DND-41 (cell line): ENCODE data around the gene CRACR2B.

Experiments
- ATAC-seq: fragments of 200-7000 bp; cut with Tn5 transposase; 3 replicates; pipeline ENCODE4 v1.9.1; 2021; ENCODE audit warnings: low read depth; ENCODE audit not compliant: insufficient read depth
- DNase-seq: peaks from one replicate; pipeline ENCODE4 v3.0.0-alpha.2; 2020
- H2AFZ ChIP-seq: 2 replicates; pipeline ENCODE4 v1.6.0; 2012; ENCODE audit warnings: low read depth, low read length
- H3K27ac ChIP-seq: 2 replicates; pipeline ENCODE4 v1.5.1; 2012; ENCODE audit warnings: low read length, inconsistent platforms
- H3K27me3 ChIP-seq: fragments of 200-600 bp; sonication (generic); 2 replicates; pipeline ENCODE4 v1.6.0; 2012; ENCODE audit warnings: low read length, mild to moderate bottlenecking, inconsistent platforms; ENCODE audit not compliant: insufficient read depth, poor library complexity
- H3K36me3 ChIP-seq: 2 replicates; pipeline ENCODE4 v1.5.1; 2012; ENCODE audit warnings: low read length, inconsistent platforms; ENCODE audit not compliant: insufficient read depth
- H3K4me1 ChIP-seq: 2 replicates; pipeline ENCODE4 v1.5.1; 2012; ENCODE audit warnings: mild to moderate bottlenecking, low read length; ENCODE audit not compliant: insufficient read depth
- H3K4me2 ChIP-seq: 2 replicates; pipeline ENCODE4 v1.6.0; 2012; ENCODE audit warnings: mild to moderate bottlenecking, moderate library complexity, low read length, inconsistent platforms; ENCODE audit not compliant: insufficient read depth
- H3K4me3 ChIP-seq, 2 experiments: fragments of 200-600 bp in 1 of 2; shearing (Covaris generic) in 1 of 2; 2 replicates each; pipeline ENCODE4 v1.5.1; 2012 to 2016; ENCODE audit warnings: inconsistent platforms in 2 of 2, low read length in 2 of 2, mild to moderate bottlenecking in 2 of 2, low read depth in 1 of 2, moderate library complexity in 1 of 2
- H3K79me2 ChIP-seq: 2 replicates; pipeline ENCODE4 v1.6.0; 2012; ENCODE audit warnings: low read length, inconsistent platforms; ENCODE audit not compliant: insufficient read depth
- H3K9ac ChIP-seq: 2 replicates; pipeline ENCODE4 v1.6.0; 2012; ENCODE audit warnings: low read depth, mild to moderate bottlenecking, inconsistent platforms, low read length, moderate library complexity
- H3K9me3 ChIP-seq: 2 replicates; pipeline ENCODE4 v1.5.1; 2012; ENCODE audit warnings: low read length, moderate library complexity, mild to moderate bottlenecking, inconsistent platforms; ENCODE audit not compliant: insufficient read depth, severe bottlenecking
- H4K20me1 ChIP-seq: 2 replicates; pipeline ENCODE4 v1.6.0; 2012; ENCODE audit warnings: low read length; ENCODE audit not compliant: insufficient read depth
- EZH2 ChIP-seq: IDR thresholded peaks from 3 replicates; pipeline ENCODE4 v1.6.1; 2012; ENCODE audit warnings: borderline replicate concordance, low read depth, mild to moderate bottlenecking, moderate library complexity, low read length, inconsistent platforms; ENCODE audit not compliant: severe bottlenecking
- TF ChIP-seq, protein P1 (sequence below): IDR thresholded peaks from 2 replicates; pipeline ENCODE4 v1.5.1; 2012; ENCODE audit warnings: borderline replicate concordance, low read length, moderate library complexity, mild to moderate bottlenecking; ENCODE audit not compliant: poor library complexity, severe bottlenecking; ENCODE audit errors: extremely low read depth

Gene CRACR2B

DNA sequence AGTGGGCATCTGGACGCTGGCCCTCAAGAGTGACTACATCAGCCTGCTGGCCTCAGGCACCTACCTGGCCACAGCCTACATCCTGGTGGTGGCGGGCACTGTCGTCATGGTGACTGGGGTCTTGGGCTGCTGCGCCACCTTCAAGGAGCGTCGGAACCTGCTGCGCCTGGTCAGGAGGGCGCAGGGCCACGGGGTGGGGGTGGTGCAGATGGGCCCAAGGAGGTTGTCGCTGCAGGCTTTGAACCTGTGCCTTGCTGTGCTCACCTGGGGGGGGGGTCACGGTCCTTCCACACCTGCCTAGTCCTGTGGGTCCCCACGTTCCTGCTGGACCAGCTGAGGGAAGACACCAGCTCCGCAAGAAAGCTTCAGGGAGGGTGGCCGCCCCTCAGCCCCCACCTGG, 8.6 kb downstream of the CRACR2B start:
- Histone ChIP-seq H3K27ac (no peak overlapping the region), H4K20me1 (peaks cover 19% of the 10 kb centered on the region; the same call in 1 of the 2 replicates)

DNA sequence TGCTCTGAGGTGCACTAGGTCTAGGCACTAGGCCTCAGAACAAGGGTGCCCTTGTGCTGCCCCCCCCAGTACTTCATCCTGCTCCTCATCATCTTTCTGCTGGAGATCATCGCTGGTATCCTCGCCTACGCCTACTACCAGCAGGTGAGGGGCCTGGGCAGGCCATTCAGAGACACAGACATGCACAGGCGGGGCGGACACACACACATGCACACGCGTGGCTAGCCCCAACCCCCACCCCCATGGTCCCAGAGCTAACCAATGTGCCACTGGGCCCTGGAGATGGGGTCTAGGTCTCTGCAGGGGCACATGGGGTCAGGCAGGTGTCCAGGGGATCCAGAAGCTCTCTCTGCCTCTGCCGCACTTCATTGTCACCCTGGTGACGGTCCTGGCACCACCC, 9.0 kb downstream of the CRACR2B start:
- Histone ChIP-seq H3K36me3 (peaks cover 45% of the 10 kb centered on the region), H2AFZ (no peak overlapping the region), H3K79me2 (peaks cover 15% of the 10 kb centered on the region), H3K4me3 (no peak overlapping the region), H3K27ac (no peak overlapping the region), H4K20me1 (peaks cover 22% of the 10 kb centered on the region; the same call in 1 of the 2 replicates), H3K27me3 (peaks cover under 1% of the 10 kb centered on the region), H3K9me3 (no peaks in the 10 kb centered on the region), H3K4me2 (no peak overlapping the region), H3K9ac (no peak overlapping the region), H3K4me1 (peaks cover 33% of the 10 kb centered on the region)
- no peak for TF ChIP-seq EZH2
- TF ChIP-seq, protein P1, sequence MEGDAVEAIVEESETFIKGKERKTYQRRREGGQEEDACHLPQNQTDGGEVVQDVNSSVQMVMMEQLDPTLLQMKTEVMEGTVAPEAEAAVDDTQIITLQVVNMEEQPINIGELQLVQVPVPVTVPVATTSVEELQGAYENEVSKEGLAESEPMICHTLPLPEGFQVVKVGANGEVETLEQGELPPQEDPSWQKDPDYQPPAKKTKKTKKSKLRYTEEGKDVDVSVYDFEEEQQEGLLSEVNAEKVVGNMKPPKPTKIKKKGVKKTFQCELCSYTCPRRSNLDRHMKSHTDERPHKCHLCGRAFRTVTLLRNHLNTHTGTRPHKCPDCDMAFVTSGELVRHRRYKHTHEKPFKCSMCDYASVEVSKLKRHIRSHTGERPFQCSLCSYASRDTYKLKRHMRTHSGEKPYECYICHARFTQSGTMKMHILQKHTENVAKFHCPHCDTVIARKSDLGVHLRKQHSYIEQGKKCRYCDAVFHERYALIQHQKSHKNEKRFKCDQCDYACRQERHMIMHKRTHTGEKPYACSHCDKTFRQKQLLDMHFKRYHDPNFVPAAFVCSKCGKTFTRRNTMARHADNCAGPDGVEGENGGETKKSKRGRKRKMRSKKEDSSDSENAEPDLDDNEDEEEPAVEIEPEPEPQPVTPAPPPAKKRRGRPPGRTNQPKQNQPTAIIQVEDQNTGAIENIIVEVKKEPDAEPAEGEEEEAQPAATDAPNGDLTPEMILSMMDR = no peak
- ATAC-seq (no peak), DNase-seq (no peak)

More for the DNA sequence above, 8.6 kb downstream of the CRACR2B start:
- Histone ChIP-seq H3K4me3 (no peak overlapping the region), H3K4me2 (no peak overlapping the region), H3K36me3 (peaks cover 45% of the 10 kb centered on the region), H2AFZ (no peak overlapping the region), H3K27me3 (peaks cover 5% of the 10 kb centered on the region), H3K9ac (no peak overlapping the region), H3K9me3 (no peaks in the 10 kb centered on the region), H3K79me2 (peaks cover 11% of the 10 kb centered on the region), H3K4me1 (peaks cover 30% of the 10 kb centered on the region)
- TF ChIP-seq, protein P1 = no peak
- no peak for TF ChIP-seq EZH2
- no peak for ATAC-seq
- DNase-seq = no peak

DNA sequence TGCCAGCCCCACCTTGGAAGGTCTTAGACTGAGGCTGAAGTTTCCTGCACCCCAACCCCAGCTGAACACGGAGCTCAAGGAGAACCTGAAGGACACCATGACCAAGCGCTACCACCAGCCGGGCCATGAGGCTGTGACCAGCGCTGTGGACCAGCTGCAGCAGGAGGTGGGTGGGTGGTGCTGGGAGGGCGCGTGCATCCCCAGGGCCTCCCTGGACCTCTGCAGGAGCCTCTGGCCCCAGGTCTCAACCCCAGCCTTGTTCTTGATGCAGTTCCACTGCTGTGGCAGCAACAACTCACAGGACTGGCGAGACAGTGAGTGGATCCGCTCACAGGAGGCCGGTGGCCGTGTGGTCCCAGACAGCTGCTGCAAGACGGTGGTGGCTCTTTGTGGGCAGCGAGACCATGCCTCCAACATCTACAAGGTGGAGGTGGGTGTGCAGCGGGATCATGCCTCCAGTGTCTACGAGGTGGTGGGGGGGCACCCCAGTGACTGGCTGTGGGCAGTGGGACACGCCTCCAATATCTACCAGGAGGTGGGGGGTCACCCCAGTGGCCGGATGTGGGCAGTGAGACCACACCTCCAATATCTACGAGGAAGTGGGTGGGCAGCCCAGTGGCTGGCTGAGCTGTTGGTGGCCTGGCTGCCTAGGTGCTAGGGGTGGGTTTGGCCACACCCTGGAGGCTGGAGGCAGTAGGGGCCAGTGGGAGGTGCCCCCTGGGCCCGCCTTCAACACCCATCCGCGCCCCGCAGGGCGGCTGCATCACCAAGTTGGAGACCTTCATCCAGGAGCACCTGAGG, 9.7 kb downstream of the CRACR2B start:
- H3K4me3 ChIP-seq = no peak overlapping the region
- H3K36me3 ChIP-seq = peaks cover 45% of the 10 kb centered on the region
- H3K27ac ChIP-seq = no peak overlapping the region
- H3K79me2 ChIP-seq = peaks cover 21% of the 10 kb centered on the region
- ATAC-seq (no peak), DNase-seq (no peak)
- H3K27me3 ChIP-seq = no peaks in the 10 kb centered on the region
- peaks cover 31% of the 10 kb centered on the region for H3K4me1 ChIP-seq
- no peak overlapping the region for H2AFZ ChIP-seq
- TF ChIP-seq EZH2 = no peak
- TF ChIP-seq, protein P1 = no peak
- H3K9ac ChIP-seq = no peak overlapping the region
- peaks cover 26% of the 10 kb centered on the region; the same call in 1 of the 2 replicates for H4K20me1 ChIP-seq
- H3K9me3 ChIP-seq = no peaks in the 10 kb centered on the region
- no peak overlapping the region for H3K4me2 ChIP-seq
